Measurements from ENCODE around the gene CCDC91. TPM values are rescaled to one million over a fixed set of nuclear protein-coding genes. Genes with fewer than 3 reads are reported as not detected.

CCDC91 gene
- total and polyA plus RNA-seq, 9 of the 15 experiments (the other 6 are each of a cell fraction or from before 2014, with no cell fraction given) = 10.1 to 31.1 (median 26.3) TPM

- no peaks in the 10 kb centered on the region for H4K20me1 ChIP-seq (replicated peaks; ENCODE audit: control insufficient read depth, insufficient read depth, low read length)
- no peak overlapping the region for H2AFZ ChIP-seq (ENCODE audit: low read depth, low read length)
- H3K9me1 ChIP-seq (ENCODE audit: control insufficient read depth, insufficient read depth, low read length) = no peaks in the 10 kb centered on the region
- H3K4me3 ChIP-seq = no peak overlapping the region
- 83% methylated on average over 4 of the region's 4 CpGs for WGBS (ENCODE audit: insufficient coverage, low coverage, missing lambda C conversion rate)
- no peak overlapping the region for H3K4me2 ChIP-seq (ENCODE audit: insufficient read depth, low read length)
- H3K4me1 ChIP-seq (replicated peaks in 1 of 2; ENCODE audit: control insufficient read depth in 2 of 2, insufficient read depth in 2 of 2, low read length in 2 of 2) = no peaks in the 10 kb centered on the region
- H3K27ac ChIP-seq (ENCODE audit: extremely low read depth, low read depth, low read length) = no peak overlapping the region
- TF ChIP-seq EP300 (IDR thresholded peaks at IDR 0.05; ENCODE audit: low read length) (no peak), ATF7 (IDR thresholded peaks at IDR 0.05) (no peak), ZFPM2 (CRISPR knock-in tag; IDR thresholded peaks at IDR 0.05) (no peak), JUND (IDR thresholded peaks at IDR 0.05; ENCODE audit: borderline replicate concordance, low read depth, low read length) (no peak), JUND (tag; IDR thresholded peaks at IDR 0.05; ENCODE audit: borderline replicate concordance, low read depth, low read length) (no peak), TFAP4 (CRISPR knock-in tag; IDR thresholded peaks at IDR 0.05; ENCODE audit: borderline replicate concordance) (no peak)
- H3K79me2 ChIP-seq (ENCODE audit: control insufficient read depth, insufficient read depth, low read length) = no peaks in the 10 kb centered on the region
- CTCF ChIA-PET (ENCODE audit: low intra/inter-chr PET ratio) = no interaction called here
- H3K9ac ChIP-seq (ENCODE audit: insufficient read depth in 1 of 2, low read depth in 2 of 2, low read length in 2 of 2) = no peak overlapping the region
- no TSS peak for BruUV-seq (replicated peaks)
- no peaks in the 10 kb centered on the region for H3K36me3 ChIP-seq (ENCODE audit: control insufficient read depth, insufficient read depth, low read length)
- intact Hi-C loops (cut with micrococcal nuclease) = no loop called here
- no peak for ATAC-seq
- no peaks in the 10 kb centered on the region for H3K27me3 ChIP-seq (ENCODE audit: control insufficient read depth in 2 of 2, insufficient read depth in 2 of 2, low read length in 2 of 2)
- no peak for DNase-seq (ENCODE audit: extremely low read depth in 1 of 4, low spot score in 3 of 4)
- no peaks in the 10 kb centered on the region for H3K9me3 ChIP-seq (replicated peaks; ENCODE audit: control insufficient read depth, insufficient read depth, low read depth, low read length)
- POLR2A ChIA-PET = no interaction called here
- in situ Hi-C loops (cut with MboI) = no loop called here
- FAIRE-seq = no peak
Measured at GRCh38 chr12:28453686-28454085, 263.4 kb downstream of the CCDC91 start.
